NCI-H2107 treated with DMSO at 0.1 percent for 48 hours (cell line): Measurements from ENCODE around the gene RBM39.
"Not testable (repeated sequence)": the region's sequence is repeated elsewhere in the genome, so short reads cannot be mapped to it uniquely, and the experiment has no call there.

Source experiments
- DNase-seq: peaks from one replicate; lab custom pipeline; 2025; ENCODE audit not compliant: unreplicated experiment; lab: John Stamatoyannopoulos, UW

Gene RBM39

DNA sequence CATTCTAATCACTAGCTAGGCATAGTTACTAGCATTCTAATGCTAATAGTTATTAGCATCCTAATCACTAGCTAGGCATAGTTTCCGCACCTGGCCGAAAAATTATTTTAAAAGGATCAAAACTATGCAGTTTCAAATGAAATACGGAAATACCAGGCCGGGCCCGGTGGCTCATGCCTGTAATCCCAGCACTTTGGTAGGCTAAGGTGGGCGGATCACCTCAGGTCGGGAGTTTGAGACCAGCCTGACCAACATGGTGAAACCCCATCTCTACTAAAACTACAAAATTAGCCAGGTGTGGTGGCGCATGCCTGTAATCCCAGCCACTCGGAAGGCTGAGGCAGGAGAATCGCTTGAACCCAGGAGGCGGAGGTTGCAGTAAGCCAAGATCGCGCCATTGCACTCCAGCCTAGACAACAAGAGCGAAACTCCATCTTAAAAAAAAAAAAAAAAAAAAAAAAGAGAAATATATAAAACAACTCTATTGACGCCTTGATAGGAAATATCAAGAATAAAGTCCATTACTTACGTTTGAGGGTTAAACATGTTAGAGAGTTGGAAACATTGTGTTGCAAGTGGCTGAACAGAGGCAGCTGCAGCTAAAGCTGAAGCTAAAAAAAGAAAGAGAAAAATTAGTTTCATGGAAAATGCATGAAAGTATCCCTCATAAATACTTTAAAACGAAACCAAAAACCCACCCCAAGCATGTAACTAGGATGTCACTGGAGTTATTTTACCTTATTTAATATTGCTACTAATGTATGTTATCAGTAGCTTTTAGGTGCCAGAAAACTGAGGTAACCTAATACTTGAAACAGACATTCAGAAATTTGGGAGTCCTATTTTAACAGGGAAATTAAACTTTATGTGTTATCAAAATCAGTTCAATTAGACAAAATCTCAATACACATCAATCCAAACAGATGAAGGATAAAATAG lies 35.2 kb downstream of the RBM39 start:
- DNase-seq: not testable (repeated sequence)

DNA sequence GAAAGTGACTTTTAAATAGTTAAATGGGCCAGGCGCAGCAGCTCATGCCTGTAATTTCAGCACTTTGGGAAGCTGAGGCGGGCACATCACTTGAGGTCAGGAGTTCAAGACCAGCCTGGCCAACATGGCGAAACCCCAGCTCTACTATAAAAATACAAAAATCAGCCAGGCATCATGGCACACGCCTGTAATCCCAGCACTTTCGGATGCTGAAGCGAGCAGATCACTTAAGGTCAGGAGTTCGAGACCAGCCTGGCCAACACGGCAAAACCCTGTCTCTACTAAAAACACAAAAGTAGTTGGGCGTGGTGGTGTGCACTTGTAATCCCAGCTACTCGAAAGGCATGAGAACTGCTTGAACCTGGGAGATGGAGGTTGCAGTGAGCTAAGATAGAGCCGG lies 36.2 kb downstream of the RBM39 start:
- not testable (repeated sequence) for DNase-seq

DNA sequence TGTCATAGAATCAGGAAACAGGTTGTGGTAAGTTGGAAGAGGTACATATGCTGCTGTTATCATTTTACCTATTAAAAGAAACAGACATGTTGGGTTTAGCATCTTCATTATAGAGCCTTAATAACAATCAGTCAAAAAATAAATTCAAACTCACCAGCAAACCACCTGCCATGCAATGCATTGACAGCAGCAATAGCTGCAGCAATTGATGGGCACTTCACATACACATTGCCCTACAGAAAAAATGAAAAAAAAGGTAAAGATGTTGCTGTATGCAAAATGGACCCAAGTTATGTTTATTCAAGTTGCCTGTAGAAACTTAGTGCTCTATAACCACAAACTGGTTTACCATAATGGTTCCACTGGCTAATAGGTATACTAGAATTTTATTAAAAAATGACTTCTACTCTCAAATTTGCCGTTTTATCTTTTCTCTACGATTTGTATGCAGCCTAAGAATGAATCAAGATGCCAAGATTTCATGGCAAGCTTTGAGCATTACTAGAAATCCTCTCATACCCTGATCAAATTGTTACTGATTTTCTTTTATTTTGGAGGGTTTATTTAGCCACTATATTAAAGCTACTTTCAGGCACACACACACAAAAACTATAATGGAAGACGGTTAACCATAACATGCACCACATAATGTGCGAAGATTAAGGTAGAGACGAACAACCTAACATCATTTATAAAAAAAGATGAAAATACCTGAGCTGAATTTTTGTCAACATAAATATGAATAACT lies 37.4 kb downstream of the RBM39 start:
- no peak for DNase-seq

DNA sequence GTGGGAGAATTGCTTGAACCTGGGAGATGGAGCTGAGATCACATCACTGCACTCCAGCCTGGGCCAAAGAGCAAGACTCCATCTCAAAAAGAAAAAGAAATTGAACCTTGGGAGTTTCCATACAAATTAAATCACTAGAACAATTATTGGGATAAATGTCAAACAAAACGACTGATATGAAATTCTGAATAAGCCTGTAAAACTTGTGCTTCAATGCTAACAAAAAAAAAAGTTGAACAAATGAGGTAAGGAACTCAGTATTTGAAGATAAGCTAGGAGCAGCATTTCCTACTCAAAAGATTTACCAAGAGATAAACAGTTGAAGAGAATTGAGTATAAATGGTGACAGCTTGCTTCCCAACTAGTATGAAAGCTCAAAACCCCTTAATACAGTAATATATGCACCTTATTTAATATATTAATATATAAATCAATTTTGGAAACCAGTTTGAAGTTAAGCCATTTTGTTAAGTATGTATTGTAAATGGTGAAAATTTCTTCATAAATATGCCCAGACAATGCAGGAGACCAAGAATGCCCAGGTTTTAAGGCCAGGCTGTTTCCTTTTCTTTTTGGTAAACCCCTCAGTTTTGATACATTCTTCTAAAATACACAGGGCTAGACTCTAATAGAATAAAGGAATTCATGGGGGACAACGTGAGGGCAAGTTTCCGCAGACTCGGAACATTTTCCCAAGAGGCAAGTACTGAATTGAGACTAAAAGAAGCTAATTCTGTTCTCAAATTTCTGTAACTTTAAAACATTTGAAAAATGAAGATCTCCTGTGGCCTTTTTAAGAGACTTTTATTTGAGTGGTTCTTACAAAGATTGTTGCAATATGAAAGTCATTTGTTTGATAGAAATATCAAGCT lies 39.0 kb downstream of the RBM39 start:
- no peak for DNase-seq

DNA sequence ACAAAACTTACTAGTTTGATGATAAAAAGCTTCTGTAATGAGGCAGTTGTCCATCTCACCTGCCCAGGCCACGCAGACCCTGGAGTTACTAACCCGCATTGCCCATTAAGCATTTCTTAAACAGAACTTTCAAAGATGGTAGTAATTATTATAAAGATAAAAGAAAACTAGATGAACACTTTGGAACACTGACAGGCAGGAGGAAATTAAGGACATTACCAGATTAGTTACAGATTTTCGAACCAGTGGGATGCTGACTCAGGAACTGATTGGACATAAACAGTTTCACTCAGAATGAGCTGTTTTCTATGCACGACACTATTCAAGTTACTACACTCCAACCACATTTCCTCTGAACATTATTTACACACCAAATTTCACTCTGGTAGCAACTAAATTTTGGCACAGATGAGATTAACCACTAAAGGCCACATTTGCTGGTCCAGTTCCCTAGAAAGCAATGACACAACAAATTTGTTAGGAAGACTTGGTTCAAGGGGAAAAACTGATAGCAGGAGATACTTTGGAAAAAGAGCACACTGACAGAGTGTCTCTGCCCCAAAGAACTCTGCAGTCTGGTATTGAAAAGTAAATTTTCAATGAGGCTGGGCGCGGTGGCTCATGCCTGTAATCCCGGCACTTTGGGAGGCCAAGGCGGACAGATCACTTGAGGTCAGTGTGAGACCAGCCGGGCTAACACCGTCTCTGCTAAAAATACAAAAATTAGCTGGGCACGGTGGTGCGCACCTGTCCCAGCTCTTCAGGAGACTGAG lies 39.8 kb downstream of the RBM39 start:
- DNase-seq: no peak

DNA sequence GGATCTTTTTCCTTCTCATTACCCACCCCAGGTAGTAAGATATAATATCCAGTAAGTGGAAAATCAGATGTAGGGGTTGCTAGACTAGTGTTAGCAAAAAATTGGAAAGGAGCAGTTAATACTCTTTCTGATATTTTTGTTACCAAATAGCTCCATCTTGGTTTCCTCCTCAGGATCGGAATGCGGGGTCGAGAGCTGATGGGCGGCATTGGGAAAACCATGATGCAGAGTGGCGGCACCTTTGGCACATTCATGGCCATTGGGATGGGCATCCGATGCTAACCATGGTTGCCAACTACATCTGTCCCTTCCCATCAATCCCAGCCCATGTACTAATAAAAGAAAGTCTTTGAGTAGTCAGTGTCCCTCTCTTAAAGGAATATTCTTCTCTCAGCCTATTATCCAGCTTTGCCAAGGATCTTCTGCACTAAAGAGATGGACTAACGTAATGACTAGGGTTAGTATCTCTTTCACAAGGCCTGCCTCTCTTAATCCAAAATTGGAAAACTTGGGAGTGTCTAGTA lies 41.4 kb downstream of the RBM39 start:
- no peak for DNase-seq

DNA sequence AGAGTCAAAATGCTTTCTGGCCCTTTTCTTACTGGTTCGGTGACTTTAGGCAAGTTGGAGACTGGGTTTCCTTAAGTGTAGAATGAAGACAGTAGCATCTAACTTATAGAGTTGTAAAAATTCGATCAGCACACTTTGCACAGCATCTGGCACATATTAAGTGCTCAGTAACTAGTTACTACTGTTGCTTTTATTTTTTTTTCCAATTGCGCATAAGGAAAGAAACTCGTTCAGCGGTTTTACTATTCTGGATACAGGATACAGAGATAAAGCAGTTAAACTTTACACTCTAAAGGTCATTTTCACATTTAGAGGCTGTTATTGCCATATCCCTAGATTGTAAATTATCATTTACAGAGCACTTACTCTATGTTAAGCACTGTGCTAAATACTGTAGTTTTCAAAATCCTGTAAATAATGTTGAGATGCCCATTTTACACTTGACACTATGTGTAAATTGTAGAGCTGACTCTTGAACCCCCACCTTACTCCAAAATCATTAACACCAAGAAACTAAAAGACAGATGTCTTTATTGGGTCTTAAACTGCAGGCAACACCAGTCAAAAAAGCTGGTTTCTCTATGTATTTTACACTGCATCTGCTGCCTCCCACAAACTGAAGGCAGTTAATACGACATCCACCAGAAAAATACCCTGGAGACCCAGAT lies 42.0 kb downstream of the RBM39 start:
- DNase-seq: no peak

DNA sequence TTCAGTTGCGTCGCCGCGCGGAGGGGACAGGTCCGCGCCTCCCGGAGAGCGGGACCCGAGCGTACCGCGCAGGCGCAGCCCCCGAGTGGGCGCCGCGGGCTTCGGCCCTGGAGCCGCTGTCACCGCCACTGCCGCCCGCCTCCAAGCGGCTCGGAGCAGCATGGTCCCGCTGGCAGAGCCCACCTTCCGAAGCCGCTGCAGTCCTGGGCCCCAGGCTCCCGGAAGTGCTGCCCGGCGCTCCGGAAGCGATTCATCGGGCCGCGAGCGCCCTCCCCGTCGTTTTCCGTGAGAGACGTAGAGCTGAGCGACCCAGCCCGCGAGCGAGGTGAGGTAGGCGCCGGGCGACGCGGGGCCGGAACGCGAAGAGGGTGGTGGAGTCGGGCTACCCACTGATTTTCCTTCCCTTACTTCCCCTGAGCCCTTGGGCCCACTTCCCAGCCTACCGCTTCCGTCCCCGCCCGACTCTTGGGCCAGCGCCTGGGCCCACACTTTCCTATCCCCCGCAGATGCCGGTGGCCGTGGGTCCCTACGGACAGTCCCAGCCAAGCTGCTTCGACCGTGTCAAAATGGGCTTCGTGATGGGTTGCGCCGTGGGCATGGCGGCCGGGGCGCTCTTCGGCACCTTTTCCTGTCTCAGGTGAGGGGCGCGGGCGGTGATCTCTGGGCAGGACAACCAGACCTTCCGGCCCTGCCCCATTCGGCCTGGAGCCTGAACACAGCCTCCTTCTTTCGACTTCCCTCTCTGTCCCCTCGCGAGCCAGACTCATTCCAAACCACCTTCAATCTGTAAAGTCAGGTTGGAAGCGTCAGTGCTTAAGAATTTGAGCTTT lies 42.7 kb downstream of the RBM39 start, which contains the start of the genes NFS1 and ROMO1:
TSS of gene NFS1 (minus strand) at position 226 of the 830 bp plus-strand sequence. CDS start at position 162, 64 bp downstream.
TSS of gene ROMO1 (plus strand) at position 279 of the 830 bp plus-strand sequence. CDS start at position 507, 228 bp downstream.
- no peak for DNase-seq

DNA sequence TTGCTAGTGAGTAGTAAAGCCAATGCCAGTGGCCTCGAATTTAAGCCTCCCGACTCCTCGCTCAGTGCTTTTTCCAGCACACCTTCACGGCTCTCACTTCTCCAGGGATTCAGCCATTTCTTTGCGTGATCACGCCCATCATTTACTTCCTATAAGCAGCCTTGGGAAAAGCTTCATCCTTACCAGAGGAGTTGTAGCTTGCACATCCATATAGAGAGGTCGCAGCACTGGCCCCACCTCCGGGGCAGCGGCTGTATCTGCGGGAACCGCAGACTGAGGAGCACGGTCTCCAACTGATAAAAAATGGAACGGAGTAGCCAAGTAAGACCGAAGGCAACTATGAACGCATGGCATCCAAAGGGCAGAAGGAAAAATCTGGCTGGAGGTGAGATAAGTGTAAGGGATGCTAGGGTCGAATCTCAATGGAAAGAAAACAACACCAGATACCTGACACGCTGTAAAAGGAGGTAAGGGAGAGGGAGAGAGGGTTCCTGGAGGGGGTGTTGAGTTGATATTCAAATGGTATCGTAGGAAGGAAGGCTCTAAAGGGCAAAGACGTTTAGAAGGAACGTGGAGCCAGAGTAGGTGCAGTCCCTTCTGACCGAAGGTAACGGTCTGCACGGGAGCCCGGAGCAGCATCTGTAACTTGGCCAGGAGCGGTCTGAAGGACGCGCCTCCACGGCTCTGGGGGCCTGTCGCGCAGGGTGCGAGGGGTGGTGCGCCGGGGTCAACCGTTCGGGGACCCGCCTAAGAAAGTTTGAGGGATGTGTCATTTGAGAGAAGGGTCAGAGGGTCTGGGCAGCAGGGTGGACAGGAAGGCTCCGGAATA lies 43.5 kb downstream of the RBM39 start:
- no peak for DNase-seq

DNA sequence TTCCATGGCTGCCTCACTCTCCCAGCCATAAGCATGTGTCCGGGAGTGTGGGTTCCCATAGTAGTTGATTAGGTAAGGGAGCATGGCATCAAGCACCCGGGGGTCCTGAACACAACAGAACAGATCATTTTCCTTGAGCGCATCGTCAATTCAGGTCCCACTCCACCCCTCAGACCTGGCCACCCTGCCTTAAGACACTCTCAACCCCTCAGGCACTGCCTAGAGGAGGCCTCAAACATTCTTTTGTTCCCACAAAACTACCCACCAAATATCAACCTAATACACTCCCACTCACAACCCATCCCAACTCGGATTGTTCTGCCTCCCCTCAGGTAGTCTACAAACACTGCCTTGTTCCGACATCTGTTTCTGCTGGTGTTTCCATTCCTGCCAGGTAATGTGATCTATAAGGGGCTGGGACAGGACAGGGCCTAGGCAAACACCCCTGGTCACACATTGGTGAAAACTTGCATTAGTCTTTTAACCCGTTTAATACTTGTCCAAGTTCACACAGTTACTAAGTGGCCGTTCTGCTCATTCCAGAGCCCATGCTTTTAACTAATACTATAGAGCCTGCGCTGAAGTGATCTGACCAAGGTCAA lies 44.3 kb downstream of the RBM39 start:
- DNase-seq: no peak

DNA sequence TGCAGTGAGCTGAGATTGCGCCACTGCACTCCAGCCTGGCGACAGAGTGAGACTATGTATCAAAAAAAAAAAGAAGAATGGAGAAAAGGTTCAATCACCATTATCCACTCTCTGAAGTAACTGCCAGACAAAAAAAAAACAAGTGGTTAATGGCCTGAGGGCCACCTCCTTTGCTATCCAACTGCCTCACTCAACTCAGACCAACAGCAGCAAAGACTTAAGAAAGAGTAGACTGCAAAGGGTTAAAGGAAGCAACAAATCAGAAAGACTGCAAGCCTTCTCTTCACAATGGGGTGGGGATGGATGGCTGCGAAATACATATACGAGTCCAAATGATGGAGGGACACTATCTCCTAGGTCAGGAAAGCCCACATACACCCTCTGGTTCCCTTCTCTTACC lies 46.1 kb downstream of the RBM39 start:
- DNase-seq: no peak

DNA sequence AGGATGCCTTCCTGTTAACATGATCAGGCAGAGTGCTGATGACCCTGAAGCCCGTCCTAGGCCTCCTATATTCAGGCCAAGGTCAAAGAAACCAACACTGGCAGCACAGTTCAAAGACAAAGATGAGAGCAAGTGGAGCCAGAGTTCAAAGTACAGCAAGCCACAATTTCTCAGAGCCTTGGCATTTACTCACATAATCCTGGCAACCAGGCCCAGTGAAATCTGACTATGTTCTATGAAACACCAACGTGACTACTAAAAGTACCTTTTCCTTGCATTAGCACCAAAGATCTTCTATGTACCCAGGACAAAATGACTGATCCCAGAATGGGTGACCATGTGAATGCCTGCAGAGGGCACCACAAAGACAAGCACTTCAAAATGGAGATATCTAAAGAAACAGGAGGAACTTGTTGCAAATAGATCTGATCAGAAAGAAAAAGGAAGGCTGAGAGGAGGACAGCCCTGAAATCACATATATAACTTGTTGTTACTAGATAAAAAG lies 46.8 kb downstream of the RBM39 start:
- no peak for DNase-seq

DNA sequence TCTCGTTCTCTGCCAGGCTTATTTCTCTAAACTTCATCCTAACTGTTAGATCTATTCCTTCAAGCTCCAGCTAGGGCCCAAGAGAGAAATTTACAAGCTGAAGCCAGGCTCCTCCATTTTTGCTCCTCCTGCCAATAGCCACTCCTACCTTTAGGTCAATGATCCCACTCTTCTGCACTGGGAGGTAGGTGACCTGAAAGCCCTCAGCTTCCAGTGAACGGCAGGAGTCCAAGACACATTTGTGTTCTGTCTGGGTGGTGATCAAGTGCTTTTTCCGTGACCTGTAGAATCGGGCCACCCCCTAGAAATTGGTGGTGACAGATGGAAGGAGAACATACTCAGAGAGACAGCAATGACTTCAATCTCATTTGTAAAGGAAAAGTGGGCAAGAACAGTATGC lies 51.8 kb downstream of the RBM39 start:
- no peak for DNase-seq

DNA sequence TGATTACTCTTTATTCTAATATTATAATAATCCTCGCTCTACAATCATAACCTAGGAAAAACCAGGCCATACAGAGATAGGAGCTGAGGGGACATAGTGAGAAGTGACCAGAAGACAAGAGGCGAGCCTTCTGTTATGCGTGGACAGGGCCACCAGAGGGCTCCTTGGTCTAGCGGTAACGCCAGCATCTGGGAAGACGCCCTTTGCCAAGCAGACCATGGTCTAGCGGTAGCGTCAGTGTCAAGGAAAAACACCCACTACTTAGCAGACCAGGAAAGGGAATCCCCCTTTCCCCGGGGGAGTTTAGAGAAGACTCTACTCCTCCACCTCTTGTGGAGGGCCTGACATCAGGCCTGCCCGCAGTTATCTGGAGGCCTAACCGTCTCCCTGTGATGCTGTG lies 55.2 kb downstream of the RBM39 start:
- not testable (repeated sequence) for DNase-seq

DNA sequence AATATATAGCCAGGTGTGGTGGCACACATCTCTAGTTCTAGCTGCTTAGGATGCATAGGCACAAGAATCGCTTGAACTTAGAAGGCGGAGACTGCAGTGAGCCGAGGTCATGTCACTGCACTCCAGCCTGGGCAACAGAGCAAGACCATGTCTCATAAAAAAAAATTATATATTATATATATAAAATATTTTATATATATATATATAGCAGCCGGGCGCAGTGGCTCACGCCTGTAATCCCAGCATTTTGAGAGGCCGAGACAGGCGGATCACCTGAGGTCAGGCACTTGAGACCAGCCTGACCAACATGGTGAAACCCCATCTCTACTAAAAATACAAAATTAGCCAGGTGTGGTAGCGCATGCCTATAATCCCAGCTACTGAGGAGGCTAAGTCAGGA lies 56.7 kb downstream of the RBM39 start:
- DNase-seq: not testable (repeated sequence)

DNA sequence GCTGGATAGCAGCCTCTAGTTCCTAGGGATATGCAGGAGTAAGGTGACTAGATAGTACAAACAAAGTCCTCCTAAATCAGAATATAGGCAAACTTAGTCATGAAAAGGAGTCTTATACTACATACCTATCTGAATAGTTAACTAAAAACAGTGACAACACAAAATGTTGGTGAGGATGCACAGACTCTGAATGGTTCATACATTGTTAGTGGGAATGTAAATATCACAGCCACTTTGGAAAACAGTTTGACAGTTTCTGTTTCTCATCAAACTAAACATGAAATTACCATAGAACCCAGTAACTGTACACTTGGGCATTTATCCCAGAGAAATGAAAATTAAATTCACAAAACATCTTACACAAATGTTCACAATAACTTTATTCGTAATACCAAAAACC lies 60.1 kb downstream of the RBM39 start:
- no peak for DNase-seq
